OCI-M1 (cell line): Measurements from ENCODE around the gene TMEM8B.
A peak's percentile ranks its signal among the peaks of the same experiment; 100 is the strongest.

Experiments
- DNase-seq: peaks from one replicate; lab custom pipeline; 2025; lab: John Stamatoyannopoulos, UW

TMEM8B gene

DNA sequence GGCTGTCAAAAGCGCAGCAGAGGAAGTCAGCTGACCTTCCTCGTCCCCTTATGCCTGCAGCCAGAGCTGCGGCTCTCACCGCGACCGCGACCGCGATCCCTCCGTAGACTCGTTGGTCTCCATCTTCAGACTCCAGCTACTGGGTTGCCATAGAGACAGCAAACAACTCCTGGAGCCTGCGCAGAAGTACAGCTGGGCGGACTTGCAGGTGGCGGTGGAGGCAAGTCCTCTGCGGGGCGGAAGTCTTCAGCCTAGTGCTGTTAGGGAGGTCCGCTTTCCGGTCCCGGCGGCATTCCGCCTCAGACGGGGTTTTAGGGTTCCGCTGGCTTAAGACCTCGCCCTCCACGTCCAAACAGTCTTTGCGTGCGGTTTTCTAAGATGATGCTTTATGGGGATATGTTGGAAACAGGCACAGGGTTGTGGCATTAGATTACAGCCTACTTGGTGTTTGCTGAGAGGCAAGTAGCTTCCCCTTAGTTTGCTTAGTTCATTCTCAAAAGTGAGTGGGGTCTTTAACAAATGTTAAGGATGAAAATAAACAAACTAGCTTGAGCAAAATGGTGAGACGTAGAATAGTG lies 16.9 kb upstream of the TMEM8B start, which contains the start of gene SPAG8:
SPAG8 (minus strand) TSS at position 238 of the 578 bp plus-strand sequence; CDS start at position 123, 115 bp downstream.
- peak; percentile 97 for DNase-seq

DNA sequence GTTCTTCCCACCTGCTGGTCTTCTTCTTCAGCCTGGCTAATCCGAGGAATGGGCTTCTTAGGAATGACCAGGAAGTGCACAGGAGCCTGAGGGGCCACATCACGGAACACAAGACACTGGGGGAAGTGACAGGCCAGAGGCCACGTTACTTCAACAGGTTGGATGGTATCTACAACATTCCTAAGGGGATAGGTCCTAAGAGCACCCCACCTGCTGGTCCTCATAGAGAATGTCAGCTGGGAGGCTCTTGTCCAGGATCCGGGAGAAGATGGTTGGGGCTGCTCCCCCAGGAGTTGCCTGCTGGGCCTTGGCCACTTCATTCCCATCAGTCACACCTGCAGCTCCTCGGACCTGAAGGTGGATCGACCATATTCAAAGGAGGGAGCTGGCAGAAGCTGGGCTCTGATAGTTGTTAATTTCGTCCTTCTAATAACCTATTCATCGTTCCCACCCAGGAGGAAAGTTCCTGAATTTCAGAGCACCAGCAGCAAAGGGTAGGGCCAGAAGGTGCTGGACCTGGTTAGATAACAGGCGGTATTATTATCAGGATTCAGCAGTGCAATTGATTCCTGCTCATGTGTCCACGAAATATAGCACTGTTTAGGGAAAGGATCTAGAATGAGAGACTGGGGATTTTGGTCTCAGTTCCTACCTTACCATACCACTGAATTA lies 15.5 kb upstream of the TMEM8B start:
- DNase-seq, result peak; percentile 58

DNA sequence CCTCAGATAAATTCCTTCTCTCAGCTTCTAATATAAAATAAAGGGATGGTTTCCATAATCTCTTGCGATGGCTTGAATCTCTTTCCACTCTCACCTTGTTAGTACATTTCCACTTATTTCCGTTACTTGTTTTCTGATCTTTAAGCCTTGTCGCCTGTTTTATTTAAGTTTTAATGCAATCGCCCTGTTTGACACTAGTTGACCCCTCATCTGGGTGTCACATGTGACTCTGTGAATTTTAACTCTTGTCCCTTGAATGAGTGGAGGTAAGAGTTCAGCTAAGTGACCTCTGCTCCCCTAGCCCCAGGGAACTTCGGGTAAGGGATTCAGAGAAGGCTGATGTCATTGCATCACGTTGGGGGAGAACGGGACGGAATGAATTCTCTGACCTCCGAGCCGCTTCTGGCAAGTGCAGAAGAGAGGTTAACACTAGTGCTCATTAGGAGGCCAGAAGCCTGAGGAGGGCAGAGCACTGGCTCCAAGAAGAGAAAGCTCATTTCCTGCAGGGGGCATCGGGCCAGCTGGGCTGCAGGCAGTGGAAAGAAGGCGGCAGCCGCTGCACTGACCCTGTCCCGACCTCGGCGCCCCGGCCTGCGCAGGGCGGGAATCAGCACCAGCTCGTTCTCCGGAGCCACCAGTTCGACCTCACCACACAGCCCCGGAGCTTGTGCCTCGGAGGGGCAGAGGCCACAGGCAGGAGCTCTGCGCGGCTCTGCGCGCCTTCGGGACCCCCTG lies 14.8 kb upstream of the TMEM8B start:
- DNase-seq, result peak; percentile 85

DNA sequence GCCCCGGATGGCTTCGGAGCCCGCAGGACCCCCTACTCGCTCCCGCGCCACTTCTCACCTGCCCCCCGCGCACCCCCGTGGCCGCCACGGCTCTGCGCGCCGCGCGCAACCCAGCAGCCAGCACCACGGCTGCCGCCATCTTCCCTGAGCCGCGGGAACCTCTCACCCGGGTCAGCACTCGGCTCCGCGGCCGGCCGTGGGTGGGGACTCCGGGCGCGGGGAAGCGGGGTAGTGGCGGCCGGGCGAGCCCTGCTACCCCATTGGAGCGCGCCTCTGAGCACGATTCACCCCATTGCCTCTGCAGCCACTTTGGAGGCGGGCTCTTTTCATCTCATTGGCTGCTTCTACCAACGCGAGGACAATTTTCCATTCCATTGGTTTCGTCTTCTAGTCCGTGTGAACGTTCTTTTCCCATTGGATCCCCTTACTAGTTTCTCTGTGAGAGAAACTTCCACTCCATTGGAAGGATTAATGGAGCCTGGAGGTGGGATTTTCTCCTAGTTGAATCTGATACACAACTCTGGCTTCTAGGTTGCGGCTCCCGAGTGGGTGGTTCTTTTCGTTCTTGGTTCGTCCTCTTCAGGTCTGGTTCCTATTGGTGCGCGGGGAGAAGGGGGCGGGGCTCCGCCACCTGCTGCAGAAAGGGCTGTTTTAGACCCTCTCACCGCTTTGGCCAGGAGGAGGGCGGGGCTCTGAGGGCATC lies 14.0 kb upstream of the TMEM8B start, which contains the start of gene HINT2:
HINT2 (minus strand) TSS at position 202 of the 703 bp plus-strand sequence; CDS start at position 139, 63 bp downstream.
- peak; percentile 99 for DNase-seq

DNA sequence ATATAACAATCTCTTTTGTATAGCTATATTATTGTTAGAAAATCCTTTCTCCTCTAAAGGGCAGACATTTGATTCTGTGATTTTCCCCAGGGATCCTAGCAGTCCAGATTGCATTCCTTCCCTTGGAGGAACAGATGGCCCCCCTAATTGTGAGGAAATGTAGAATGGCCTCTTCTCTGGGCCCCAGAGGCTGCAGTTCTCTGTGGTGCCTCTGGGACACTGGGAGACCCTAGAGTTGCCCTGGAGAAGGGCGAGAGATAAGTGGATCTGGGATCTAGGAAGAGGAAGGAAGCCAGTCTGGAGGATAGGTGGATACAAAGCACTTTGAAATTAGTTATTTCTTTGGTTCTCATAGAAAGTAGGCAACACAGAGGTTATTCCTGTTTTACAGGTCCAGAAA lies 12.3 kb upstream of the TMEM8B start:
- no peak for DNase-seq

DNA sequence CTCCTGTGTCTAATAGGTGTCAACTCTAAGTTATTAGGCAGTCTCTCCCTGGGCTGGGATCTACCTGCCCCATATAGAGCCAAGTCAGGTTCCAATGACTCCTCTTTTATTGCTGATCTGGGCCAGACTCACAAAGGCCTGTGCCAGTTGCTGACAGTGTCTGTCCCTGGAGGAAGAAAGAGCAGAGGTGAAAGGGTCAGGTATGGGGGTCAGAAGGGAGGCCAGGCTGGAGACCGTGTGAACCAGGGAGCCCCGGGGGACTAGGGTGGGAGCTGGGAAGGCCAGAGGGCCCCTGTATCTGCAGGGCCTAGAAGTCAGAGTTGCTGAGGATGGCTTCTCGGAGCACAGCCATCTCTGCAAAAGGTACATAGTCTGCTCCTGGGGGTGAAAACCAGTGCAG lies 10.7 kb upstream of the TMEM8B start:
- no peak for DNase-seq

DNA sequence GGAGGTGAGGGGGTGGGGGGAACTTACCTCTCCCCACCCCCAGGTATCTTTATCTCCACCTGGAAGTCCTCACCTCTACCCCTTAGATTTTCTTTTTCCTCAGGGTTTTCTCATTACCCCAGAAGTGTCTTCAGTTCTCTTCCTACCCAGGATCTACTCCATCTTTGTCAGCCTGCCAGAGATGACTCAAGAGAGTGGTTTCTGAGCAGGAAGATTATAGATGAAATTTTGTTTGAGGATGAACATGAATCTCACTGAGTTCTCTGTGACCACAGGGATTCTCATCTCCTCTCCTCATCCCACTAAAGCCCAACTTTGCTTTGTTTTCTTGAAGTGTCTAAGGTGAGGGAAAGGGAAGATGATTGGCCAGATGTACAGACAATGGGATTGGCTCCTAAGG lies 9.0 kb upstream of the TMEM8B start:
- peak; percentile 21 for DNase-seq

DNA sequence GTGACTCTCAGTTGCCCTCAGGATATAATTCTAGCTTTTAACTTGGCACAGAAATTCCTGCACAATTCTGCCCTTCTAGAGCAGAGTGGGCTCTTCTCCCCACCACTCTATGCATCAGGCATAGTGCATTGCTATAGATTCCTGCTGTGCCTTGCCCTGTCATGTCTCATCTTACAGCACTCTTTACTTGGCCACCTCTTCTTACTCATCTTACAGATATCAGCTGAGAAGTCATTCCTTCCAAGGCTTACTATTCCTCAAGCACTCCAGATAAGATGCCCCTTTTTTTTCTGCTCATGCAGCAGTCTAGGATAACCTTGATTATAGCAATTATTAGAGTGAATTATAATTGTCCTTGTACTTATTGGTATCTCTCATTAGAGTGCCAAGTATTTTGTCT lies 6.1 kb upstream of the TMEM8B start:
- DNase-seq, result no peak

DNA sequence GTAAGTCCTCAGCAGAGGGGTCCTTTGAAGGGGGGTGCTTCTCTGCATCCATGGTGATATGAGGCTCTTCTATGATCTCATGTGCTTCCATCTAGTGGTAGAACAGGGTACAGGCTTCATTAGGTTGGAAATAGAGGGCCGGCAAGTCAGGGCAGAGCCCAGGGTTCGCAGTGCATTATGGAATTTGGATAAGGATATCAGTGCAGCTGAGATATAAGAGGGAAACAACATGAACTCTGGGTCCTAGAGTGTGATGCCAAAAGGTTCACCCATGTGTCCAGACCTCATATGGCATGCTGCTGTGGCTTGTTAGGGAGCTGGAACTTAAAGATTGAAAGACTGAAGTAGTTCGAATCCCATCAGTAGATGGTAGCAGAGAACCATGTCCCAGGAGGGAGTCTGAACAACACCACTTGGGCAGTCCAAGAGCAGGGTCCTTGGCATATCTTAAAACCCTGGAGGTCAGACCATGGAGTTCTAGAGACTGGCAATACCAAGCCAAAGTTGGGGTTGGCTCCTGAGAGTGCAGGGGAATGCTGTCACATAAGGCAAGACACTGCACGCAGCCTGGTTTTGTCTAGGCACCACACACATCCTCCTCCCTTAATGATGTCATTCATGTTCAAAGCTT lies 2.8 kb upstream of the TMEM8B start:
- DNase-seq, result peak; percentile 78

DNA sequence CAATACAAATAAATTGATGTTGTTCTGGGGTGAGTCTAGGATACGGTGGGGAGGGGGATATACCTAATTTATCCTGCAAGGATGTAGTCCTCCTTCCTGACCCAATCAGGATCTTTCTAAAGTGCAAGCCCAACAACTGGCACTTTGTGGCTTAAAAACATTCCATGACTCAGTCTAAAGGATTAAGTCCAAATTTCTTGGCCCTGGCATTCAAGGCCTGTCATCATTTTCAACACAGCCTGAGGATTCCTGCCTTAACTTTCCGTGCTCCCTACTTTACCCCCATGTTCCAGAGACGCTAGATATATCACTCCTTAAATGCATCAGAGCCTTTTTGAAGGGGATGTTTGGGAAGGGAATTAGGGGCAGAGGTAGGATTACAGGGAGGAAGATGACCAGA lies 1.5 kb upstream of the TMEM8B start:
- no peak for DNase-seq

DNA sequence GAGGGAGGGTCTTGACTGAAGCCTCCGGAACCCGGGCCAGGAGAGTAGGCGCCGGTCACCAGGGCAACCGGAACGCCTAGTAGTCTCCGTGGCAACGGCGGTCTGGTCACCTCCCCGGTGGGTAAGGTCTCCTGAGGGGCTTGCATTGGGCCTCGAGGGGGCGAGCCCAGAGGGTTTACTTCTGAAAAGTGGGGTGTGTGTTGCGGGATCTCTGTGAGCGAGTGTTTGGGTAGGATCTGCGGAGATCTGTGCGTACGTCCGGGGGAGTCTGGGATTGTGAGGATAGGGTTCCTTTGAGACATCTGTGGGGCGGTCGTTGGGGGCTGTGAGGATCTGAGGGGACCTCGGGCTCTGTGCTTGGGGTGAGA lies 328 bp upstream of the TMEM8B start, which contains the start of gene FAM221B:
FAM221B (minus strand) TSS at position 17 of the 368 bp plus-strand sequence. CDS start 2,571 bp downstream, outside the sequence.
- DNase-seq, result no peak

DNA sequence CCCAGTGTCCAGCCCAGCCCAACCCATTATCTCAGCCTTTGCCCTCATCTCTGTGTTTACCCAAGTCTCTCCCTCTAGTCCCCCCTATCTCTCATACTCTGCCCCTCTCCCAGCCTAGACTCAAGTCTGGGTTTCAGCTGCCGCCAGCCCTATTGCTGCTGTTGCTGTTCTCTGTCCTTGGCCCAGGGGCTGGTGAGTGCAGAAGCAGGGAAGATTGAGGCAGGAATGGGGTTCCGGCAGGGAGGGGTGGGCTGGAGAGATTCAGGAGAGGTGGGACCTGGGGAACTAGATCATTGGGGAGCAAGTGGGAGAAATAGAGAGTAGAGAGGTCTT lies 702 bp downstream of the TMEM8B start:
- no peak for DNase-seq

DNA sequence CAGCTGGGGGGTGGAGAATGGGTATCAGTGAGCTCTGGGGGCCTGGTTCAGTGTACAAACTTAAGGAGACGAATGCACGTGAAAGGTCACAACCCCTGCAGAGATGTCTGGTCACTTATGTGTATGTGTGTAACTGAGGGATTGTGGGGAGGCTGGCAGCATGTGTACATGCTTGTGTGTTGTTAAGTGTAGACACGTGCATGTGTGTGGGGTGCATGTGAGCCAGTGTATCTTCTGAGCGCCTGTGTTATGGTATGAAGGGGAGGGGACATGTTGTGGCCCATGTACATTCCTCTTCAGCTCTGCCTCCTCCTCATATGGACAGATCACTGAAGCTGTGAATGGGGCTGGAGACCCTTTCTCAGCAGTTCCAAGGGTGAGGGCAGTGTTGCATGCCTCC lies 2.0 kb downstream of the TMEM8B start:
- no peak for DNase-seq

DNA sequence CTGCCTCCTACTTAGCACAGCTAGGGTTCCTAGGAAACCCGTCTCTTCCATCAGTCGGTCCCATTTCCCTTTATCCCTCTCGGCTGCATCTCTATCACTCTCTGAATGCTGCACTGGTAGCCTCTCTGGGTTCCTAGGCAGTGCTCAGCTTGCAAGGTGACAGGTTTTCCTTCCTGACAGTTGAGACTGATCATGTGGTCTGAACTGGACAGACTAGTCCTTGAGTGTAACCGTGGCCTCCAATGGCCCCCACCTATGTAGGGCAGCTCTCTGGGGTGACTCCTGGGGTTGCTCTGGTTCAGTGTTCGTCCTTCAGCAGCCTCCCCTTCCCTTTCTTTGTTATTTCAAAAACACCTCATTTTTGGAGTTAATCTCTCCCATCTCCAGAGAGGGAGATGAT lies 3.8 kb downstream of the TMEM8B start:
- DNase-seq, result no peak

DNA sequence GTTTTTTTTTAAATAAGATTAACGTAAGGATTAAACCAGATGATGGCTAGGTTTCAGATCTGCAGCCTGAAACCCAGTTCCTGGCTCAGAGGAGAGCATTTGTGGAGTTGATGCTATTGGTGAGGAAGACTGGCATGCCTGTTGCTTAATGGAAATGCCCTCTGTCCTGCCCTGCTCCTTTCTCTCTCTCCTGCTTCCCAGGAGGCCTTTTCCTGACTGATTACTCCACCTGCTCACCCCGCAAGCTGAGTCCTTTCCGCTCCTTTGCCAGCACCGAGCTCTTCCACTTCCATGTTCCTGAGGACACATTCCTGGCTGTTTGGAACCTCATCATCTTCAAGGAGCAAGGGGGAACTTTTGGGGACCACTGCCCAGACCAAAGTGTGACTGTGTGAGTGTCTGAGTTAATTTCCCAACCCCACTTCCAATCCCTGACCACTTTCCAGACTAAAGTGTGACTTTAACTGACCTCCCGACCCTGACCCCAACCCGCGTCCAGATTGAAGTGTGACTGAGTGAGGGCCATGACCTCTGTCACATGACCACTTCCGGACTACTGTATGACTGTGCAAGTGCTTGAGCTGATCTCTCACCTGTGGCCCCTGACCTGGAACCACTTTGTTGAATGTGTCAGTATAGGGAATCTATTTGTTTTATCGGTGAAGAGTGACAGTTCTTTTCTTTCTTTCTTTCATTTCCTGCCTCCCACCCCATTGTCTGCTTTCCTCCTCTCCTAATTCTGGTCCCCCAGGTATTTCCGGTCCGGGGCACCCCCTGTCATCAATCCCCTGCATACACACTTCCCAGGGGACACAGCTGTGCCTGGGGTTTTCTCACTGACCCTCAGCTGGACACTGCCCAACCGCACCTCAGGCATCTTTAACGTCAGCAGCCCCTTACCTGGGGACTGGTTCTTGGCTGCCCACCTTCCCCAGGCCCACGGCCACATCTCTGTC lies 5.5 kb downstream of the TMEM8B start:
- no peak for DNase-seq

DNA sequence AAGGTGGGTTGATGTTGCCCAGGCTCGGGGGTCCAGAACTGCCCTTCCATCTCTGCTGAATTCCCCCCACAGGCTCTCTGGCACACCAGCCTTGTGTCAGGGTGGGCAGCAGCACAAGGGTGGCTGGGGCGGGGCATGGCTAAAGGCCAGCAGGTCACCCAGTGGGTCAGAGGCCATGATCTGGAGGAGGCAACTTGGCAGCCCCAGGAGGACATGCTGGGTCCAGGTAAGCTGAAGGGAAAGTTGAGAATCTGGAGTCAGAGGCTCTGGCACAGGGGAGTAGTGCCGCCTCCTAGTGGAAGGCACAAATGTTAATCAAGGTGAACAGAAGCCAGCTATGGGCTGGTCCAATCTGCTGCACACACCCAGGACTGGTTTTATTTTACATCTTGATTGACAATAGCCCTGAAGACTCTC lies 6.2 kb downstream of the TMEM8B start:
- DNase-seq, result peak; percentile 37

DNA sequence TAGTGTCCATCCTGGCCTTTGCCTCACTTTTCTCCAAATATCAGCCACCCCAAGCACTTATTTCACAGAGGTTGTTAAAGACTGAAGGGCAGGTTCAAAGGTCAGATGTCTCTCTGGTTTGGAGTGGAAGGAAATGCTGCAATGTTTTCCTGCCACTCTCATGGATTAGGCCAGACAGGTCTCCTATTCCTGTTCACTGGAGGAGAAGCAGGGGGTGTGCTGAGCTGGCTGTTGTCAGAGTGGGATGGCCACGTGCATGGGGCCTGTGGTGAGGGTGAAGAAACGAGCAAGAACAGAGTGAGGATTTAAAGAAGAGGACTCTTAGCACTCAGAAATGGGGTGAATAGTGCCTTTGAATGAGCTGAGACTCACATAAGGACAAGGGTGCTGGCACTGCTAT lies 6.7 kb downstream of the TMEM8B start:
- DNase-seq, result no peak

DNA sequence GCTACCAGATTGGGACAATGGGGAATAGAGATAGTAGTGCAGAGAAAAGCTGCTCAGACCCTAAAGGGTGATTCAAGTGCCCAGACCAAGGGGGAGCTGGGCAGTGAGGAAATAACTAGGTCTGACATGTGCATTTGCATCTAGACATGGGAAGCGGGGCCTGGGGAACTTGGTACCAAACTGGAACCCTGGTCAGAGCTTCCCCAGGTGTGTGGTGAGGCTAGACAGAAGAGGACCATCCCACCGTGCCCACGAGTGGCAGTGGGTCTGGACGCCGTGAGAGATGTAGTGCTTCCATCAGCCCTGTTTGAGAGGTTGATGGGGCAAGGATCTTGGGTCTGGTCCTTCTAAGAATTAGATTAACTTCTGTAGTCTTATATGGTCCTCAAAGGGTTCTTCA lies 7.6 kb downstream of the TMEM8B start:
- DNase-seq, result no peak

DNA sequence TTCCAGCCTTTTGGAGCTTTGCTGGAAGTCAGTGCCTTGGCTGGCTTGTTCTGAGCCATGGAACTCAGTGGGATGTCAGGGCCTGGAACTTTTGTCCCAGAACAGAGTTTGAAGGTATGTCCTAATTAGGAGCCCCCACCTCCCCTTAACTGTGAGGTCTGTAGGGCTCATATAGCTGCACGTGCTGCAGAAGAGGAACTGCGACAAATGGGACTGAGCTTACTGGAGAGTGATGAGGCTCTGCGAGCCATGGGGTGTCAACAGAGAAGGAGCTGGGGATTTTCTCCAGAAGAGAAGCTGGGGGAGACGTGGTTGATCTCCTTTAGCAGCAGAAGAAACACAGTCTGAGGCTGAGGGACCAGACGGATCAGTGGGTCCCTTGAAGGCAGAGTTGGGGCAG lies 10.9 kb downstream of the TMEM8B start:
- DNase-seq, result no peak

DNA sequence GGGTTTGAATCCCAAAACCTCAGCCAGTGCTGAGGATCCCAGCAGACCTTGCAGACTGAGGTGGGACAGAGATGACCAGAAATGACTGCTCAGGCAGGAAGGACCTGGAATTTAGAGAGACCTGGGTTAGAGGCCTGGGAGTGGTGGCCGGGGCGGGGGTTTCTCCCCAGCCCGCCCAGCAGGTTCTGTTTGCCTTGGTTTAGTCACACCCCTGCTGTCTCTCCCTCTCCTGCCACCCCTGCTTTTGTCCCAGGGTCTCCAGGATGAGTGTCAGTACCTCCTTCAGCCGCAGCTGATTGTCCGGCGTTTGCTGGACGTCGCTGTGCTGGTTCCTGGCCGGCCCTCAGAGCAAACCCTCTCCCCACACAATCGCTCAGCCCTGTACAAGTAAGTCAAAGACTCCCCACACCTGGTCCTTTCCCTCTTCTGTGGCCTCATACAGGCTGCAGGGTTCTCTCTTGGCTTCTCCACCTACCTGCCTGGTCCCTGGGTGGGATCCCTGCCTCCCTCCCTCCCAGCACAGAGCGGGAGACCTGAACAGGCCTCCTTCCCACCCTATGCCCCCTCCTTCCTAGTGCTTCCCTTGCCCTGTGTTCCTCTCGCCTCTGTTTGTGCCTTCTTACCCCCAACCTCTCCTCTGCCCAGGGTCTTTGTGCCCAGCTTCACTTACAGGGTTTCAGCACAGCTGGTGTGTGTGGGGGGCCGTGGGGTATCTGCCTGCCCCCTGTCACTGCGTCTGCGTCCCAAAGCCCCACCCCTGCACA lies 12.0 kb downstream of the TMEM8B start:
- no peak for DNase-seq

DNA sequence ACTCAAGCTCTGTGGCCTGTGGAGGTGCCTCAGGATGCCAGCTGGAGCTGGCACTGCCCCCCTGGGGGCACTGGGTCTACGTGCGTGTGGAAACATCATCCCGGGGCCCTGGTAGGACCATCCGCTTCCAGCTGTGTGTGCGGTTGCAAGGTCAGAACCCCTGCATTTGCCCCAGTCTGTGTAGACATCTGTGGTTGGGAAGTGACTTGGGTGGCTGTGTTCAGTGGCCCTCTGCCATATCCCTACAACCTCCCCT lies 12.5 kb downstream of the TMEM8B start:
- DNase-seq, result no peak
